Activated T-cell treated with anti-CD3 and anti-CD28 coated beads, Interleukin-2, amount 50 U/mL, for 4 hours (primary cell): ENCODE results near the gene LRIG2. TPM values are rescaled to one million over a fixed set of nuclear protein-coding genes. Genes with fewer than 3 reads are reported as not detected.
"Not testable (repeated sequence)": the region's sequence is repeated elsewhere in the genome, so short reads cannot be mapped to it uniquely, and the experiment has no call there.

ENCODE experiments used
- ATAC-seq, 2 donors: fragments of 200-7000 bp; cut with Tn5 transposase; one replicate each; pipeline ENCODE4 v1.10.0; 2021
- DNase-seq: peaks from one replicate; pipeline ENCODE4 v3.0.0-alpha.2; 2020
- H3K27me3 Mint-ChIP-seq: one replicate; pipeline ENCODE4 v1.8.0; 2021; ENCODE audit warnings: low read depth, mixed read lengths
- H3K36me3 Mint-ChIP-seq: one replicate; pipeline ENCODE4 v1.8.0; 2022; ENCODE audit warnings: mixed read lengths; ENCODE audit not compliant: insufficient read depth
- H3K4me1 Mint-ChIP-seq: one replicate; pipeline ENCODE4 v1.8.0; 2021; ENCODE audit warnings: low read depth, mixed read lengths
- H3K4me3 Mint-ChIP-seq: one replicate; pipeline ENCODE4 v1.8.0; 2021; ENCODE audit warnings: mild to moderate bottlenecking, moderate library complexity, mixed read lengths
- H3K9me3 Mint-ChIP-seq: one replicate; pipeline ENCODE4 v1.8.0; 2021; ENCODE audit warnings: mixed read lengths
- total RNA-seq, 3 donors: library from RNA; stranded (reverse); gene quantifications; one replicate each; pipeline ENCODE4 v1.2.1, GENCODE V29; 2021

The LRIG2 gene
- total RNA-seq, 3 donors from 2014 or later = 7.5 to 8.2 (median 7.8) TPM

- H3K36me3 Mint-ChIP-seq = no peaks in the 10 kb centered on the region
- no peaks in the 10 kb centered on the region for H3K27me3 Mint-ChIP-seq
- DNase-seq = no peak
- peaks cover 29% of the 10 kb centered on the region for H3K4me1 Mint-ChIP-seq
- H3K4me3 Mint-ChIP-seq = no peak overlapping the region
- no peaks in the 10 kb centered on the region for H3K9me3 Mint-ChIP-seq
- ATAC-seq = no peak
These were observed 74.2 kb downstream of the LRIG2 start for GRCh38 chr1:113147073-113147625.

- peaks cover 23% of the 10 kb centered on the region for H3K4me1 Mint-ChIP-seq
- no peaks in the 10 kb centered on the region for H3K36me3 Mint-ChIP-seq
- H3K9me3 Mint-ChIP-seq = no peaks in the 10 kb centered on the region
- H3K4me3 Mint-ChIP-seq = no peak overlapping the region
- no peaks in the 10 kb centered on the region for H3K27me3 Mint-ChIP-seq
- ATAC-seq (no peak), DNase-seq (no peak)
These were observed 74.8 kb downstream of the LRIG2 start for GRCh38 chr1:113147826-113148225.

GRCh38 chr1:113150494-113150893 lies 77.5 kb downstream of the LRIG2 start:
- not testable (repeated sequence) for H3K9me3 Mint-ChIP-seq, ATAC-seq, H3K36me3 Mint-ChIP-seq, H3K4me3 Mint-ChIP-seq, H3K27me3 Mint-ChIP-seq, DNase-seq
- H3K4me1 Mint-ChIP-seq = peaks cover 17% of the 10 kb centered on the region

- Mint-ChIP-seq H3K4me1 (no peaks in the 10 kb centered on the region), H3K9me3 (peaks cover 7% of the 10 kb centered on the region), H3K36me3 (no peaks in the 10 kb centered on the region), H3K4me3 (no peak overlapping the region), H3K27me3 (no peaks in the 10 kb centered on the region)
- ATAC-seq (no peak), DNase-seq (no peak)
These were observed 80.3 kb downstream of the LRIG2 start for GRCh38 chr1:113153116-113153803.

- no peaks in the 10 kb centered on the region for H3K36me3 Mint-ChIP-seq
- ATAC-seq = no peak
- H3K4me3 Mint-ChIP-seq = no peak overlapping the region
- H3K27me3 Mint-ChIP-seq = peaks cover 3% of the 10 kb centered on the region
- H3K4me1 Mint-ChIP-seq = no peaks in the 10 kb centered on the region
- peaks cover 7% of the 10 kb centered on the region for H3K9me3 Mint-ChIP-seq
- no peak for DNase-seq
These were observed 83.4 kb downstream of the LRIG2 start for GRCh38 chr1:113156368-113156767.

GRCh38 chr1:113158743-113159142 lies 85.7 kb downstream of the LRIG2 start:
- not testable (repeated sequence) for H3K4me1 Mint-ChIP-seq, H3K9me3 Mint-ChIP-seq, H3K36me3 Mint-ChIP-seq, H3K4me3 Mint-ChIP-seq, H3K27me3 Mint-ChIP-seq, DNase-seq, ATAC-seq

- H3K36me3 Mint-ChIP-seq = no peaks in the 10 kb centered on the region
- no peaks in the 10 kb centered on the region for H3K9me3 Mint-ChIP-seq
- no peaks in the 10 kb centered on the region for H3K4me1 Mint-ChIP-seq
- H3K4me3 Mint-ChIP-seq = no peak overlapping the region
- peaks cover 19% of the 10 kb centered on the region for H3K27me3 Mint-ChIP-seq
- DNase-seq (no peak), ATAC-seq (no peak)
These were observed 93.5 kb downstream of the LRIG2 start for GRCh38 chr1:113166473-113166872.

- peaks cover 21% of the 10 kb centered on the region for H3K9me3 Mint-ChIP-seq
- H3K4me1 Mint-ChIP-seq = no peaks in the 10 kb centered on the region
- DNase-seq (no peak), ATAC-seq (no peak)
- H3K4me3 Mint-ChIP-seq = no peak overlapping the region
- peaks cover 16% of the 10 kb centered on the region for H3K27me3 Mint-ChIP-seq
- no peaks in the 10 kb centered on the region for H3K36me3 Mint-ChIP-seq
These were observed 95.9 kb downstream of the LRIG2 start for GRCh38 chr1:113168946-113169345.

GRCh38 chr1:113169591-113169990 lies 96.6 kb downstream of the LRIG2 start:
- ATAC-seq = no peak

GRCh38 chr1:113170519-113170918 lies 97.5 kb downstream of the LRIG2 start:
- Mint-ChIP-seq H3K9me3 (peaks cover 21% of the 10 kb centered on the region), H3K4me3 (no peak overlapping the region), H3K27me3 (peaks cover 16% of the 10 kb centered on the region), H3K4me1 (no peaks in the 10 kb centered on the region), H3K36me3 (no peaks in the 10 kb centered on the region)
- no peak for ATAC-seq
- no peak for DNase-seq

More at GRCh38 chr1:113169591-113169990, 96.6 kb downstream of the LRIG2 start:
- no peak for DNase-seq
- H3K4me3 Mint-ChIP-seq = no peak overlapping the region
- H3K9me3 Mint-ChIP-seq = peaks cover 21% of the 10 kb centered on the region
- no peaks in the 10 kb centered on the region for H3K36me3 Mint-ChIP-seq
- H3K4me1 Mint-ChIP-seq = no peaks in the 10 kb centered on the region
- H3K27me3 Mint-ChIP-seq = peaks cover 15% of the 10 kb centered on the region

- DNase-seq = no peak
- Mint-ChIP-seq H3K9me3 (peaks cover 12% of the 10 kb centered on the region), H3K27me3 (peaks cover 35% of the 10 kb centered on the region), H3K36me3 (no peaks in the 10 kb centered on the region), H3K4me3 (no peak overlapping the region), H3K4me1 (no peaks in the 10 kb centered on the region)
- no peak for ATAC-seq
These were observed 105.1 kb downstream of the LRIG2 start for GRCh38 chr1:113178106-113178505.

- peaks cover 35% of the 10 kb centered on the region for H3K27me3 Mint-ChIP-seq
- ATAC-seq (no peak), DNase-seq (no peak)
- H3K9me3 Mint-ChIP-seq = peaks cover 8% of the 10 kb centered on the region
- H3K36me3 Mint-ChIP-seq = no peaks in the 10 kb centered on the region
- no peaks in the 10 kb centered on the region for H3K4me1 Mint-ChIP-seq
- no peak overlapping the region for H3K4me3 Mint-ChIP-seq
These were observed 105.5 kb downstream of the LRIG2 start for GRCh38 chr1:113178522-113178921.

Other genes starting within 250 kb of the LRIG2 start
- 100 to 1,000 TPM in 2 of 3 donors, 10 to 100 TPM in 1; 85.9 to 104 (median 103) TPM for gene SLC16A1, start 117.0 kb upstream of the LRIG2 start, total RNA-seq